A673 (cell line): Measurements from ENCODE around the gene CALN1. TPM values are rescaled to one million over a fixed set of nuclear protein-coding genes. Genes with fewer than 3 reads are reported as not detected.

Experiments used
- BruUV-seq: library from RNA; stranded (reverse); fragments of 400-500 nt; replicated peaks from 2 replicates; lab custom pipeline; 2021; lab: Mats Ljungman, UMichigan
- CTCF ChIA-PET: fragments of 300-600 bp; sonication (Branson Sonifier 250); formaldehyde crosslinking; loops from one replicate; lab custom pipeline; 2022; ENCODE audit warnings: antibody characterized with exemption; lab: Charles Lee
- POLR2A ChIA-PET: fragments of 300-600 bp; sonication (Branson Sonifier 250); formaldehyde crosslinking; loops from one replicate; lab custom pipeline; 2022; ENCODE audit warnings: antibody characterized with exemption; ENCODE audit not compliant: low non-redundant PET; lab: Charles Lee
- DNase-seq: peaks from one replicate; pipeline ENCODE4 v3.0.0-alpha.2; 2015; ENCODE audit warnings: low spot score
- H3K27ac ChIP-seq: fragments of 200-600 bp; sonication (generic); 2 replicates; pipeline ENCODE4 v1.5.1; 2016; ENCODE audit warnings: mixed run types, low read depth, mild to moderate bottlenecking, mixed read lengths, antibody characterized with exemption, low read length; ENCODE audit not compliant: poor library complexity, severe bottlenecking
- H3K27me3 ChIP-seq: fragments of 200-600 bp; sonication (generic); replicated peaks from 2 replicates; pipeline ENCODE4 v1.6.1; 2017; ENCODE audit warnings: mixed run types, low read depth, mild to moderate bottlenecking, mixed read lengths, antibody characterized with exemption, low read length; ENCODE audit not compliant: insufficient read depth, poor library complexity
- H3K36me3 ChIP-seq: fragments of 200-600 bp; sonication (generic); 2 replicates; pipeline ENCODE4 v1.6.1; 2016; ENCODE audit warnings: mixed run types, mild to moderate bottlenecking, mixed read lengths, antibody characterized with exemption, low read length; ENCODE audit not compliant: insufficient read depth, poor library complexity, severe bottlenecking
- H3K4me1 ChIP-seq: fragments of 200-600 bp; sonication (generic); 2 replicates; pipeline ENCODE4 v1.6.1; 2017; ENCODE audit warnings: mixed run types, mild to moderate bottlenecking, mixed read lengths, antibody characterized with exemption, low read length; ENCODE audit not compliant: insufficient read depth, poor library complexity, severe bottlenecking
- H3K4me3 ChIP-seq: fragments of 200-600 bp; sonication (generic); 2 replicates; pipeline ENCODE4 v1.5.1; 2016; ENCODE audit warnings: low read depth, mixed run types, mild to moderate bottlenecking, mixed read lengths, low read length; ENCODE audit not compliant: poor library complexity, severe bottlenecking
- H3K9me3 ChIP-seq: fragments of 200-600 bp; sonication (generic); 2 replicates; pipeline ENCODE4 v1.6.1; 2016; ENCODE audit warnings: mixed run types, low read depth, mild to moderate bottlenecking, mixed read lengths, antibody characterized with exemption, low read length; ENCODE audit not compliant: poor library complexity, severe bottlenecking
- CTCF ChIP-seq: fragments of 300-800, 200-600 bp; sonication (generic); conservative IDR thresholded peaks from 2 replicates; pipeline ENCODE4 v1.5.1; 2017; ENCODE audit warnings: low read depth, mild to moderate bottlenecking, antibody characterized with exemption, low read length, moderate library complexity, mixed read lengths
- EZH2 ChIP-seq: fragments of 200-600 bp; sonication (generic); IDR thresholded peaks from 2 replicates; pipeline ENCODE4 v1.6.1; 2017; ENCODE audit warnings: borderline replicate concordance, low read depth, mild to moderate bottlenecking, mixed read lengths, antibody characterized with exemption, low read length; ENCODE audit not compliant: poor library complexity, severe bottlenecking
- intact Hi-C: fragments of 100-400 bp; cut with micrococcal nuclease; formaldehyde crosslinking; loops from one replicate; pipeline ENCODE4 v1.10.0; 2022; ENCODE audit not compliant: unreplicated experiment
- total RNA-seq: library from RNA; stranded (reverse); gene quantifications from 2 replicates; pipeline ENCODE4 v1.2.3, GENCODE V29; 2021

Gene CALN1
- total RNA-seq, 1 experiment from 2014 or later = not detected

DNA sequence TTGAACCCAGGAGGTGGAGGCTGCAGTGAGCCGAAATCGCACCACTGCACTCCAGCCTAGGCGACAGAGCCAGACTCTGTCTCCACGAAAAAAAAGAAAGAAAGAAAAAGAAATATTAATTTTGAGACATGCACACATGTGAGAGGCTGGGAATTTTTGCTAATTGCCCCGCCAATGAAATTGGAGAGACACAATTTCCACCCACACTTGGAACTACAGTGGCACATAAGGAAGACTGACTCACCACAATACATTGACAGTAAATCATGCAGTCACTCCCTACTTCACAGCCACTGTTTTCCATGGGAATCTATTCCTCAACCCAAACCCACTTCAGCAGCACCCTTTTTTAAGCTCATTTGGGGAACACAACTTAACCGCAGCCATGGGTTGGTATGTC is 139.7 kb downstream of the CALN1 start:
- DNase-seq = no peak
- BruUV-seq = no TSS peak
- Histone ChIP-seq H3K27me3 (no peaks in the 10 kb centered on the region), H3K9me3 (peaks cover 15% of the 10 kb centered on the region), H3K4me1 (no peaks in the 10 kb centered on the region), H3K27ac (no peak overlapping the region), H3K4me3 (no peak overlapping the region), H3K36me3 (no peaks in the 10 kb centered on the region)
- ChIA-PET POLR2A (interaction anchor here (0.7 kb wide), 1 partner anchor 71 kb away, joined by 3 read pairs; no protein-coding TSS in a partner anchor), CTCF (no interaction called here)
- intact Hi-C loops = no loop called here
- TF ChIP-seq CTCF (no peak), EZH2 (no peak)

DNA sequence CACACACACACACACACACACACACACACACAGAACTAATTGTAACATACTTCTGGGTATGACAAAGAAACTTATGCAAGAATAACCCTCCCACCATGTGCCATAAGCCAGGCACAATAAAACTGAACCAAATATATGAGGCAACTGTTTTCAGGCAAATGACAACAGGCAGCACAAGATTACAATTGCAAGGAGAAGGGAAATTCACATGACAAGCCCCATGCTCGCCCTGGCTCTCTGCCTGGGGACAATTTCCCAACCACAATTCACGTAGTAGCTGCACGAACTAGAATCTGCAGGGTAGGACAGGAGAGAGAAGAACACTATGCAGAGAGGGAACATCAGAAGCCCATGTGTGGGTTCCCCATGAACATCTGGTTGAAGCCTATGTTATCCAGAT is 143.3 kb downstream of the CALN1 start:
- BruUV-seq = no TSS peak
- intact Hi-C loops = no loop called here
- TF ChIP-seq EZH2 (no peak), CTCF (no peak)
- H3K36me3 ChIP-seq = no peaks in the 10 kb centered on the region
- peaks cover 4% of the 10 kb centered on the region for H3K9me3 ChIP-seq
- no peak for DNase-seq
- POLR2A ChIA-PET = no interaction called here
- H3K4me1 ChIP-seq = no peaks in the 10 kb centered on the region
- H3K27ac ChIP-seq = no peak overlapping the region
- CTCF ChIA-PET = no interaction called here
- H3K27me3 ChIP-seq = no peaks in the 10 kb centered on the region
- no peak overlapping the region for H3K4me3 ChIP-seq

DNA sequence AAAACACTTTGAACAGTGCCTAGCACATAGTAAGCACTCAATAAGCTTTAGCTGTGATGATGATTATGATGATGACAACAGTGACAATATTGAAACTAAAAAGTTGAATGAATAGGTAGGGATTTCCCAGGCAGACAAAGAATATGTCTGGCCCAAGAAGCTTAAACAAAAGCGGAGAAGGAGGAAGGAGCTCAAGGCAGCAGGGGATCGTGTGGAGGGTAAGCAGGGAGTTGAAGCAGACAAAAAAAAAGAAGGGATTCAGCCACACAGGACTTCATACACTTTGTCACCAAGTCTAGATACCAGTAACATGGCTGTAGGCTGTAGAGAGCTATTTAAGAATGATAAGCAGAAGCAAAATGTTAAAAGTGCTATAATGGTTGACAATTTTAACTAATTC is 144.0 kb downstream of the CALN1 start:
- peaks cover 4% of the 10 kb centered on the region for H3K9me3 ChIP-seq
- H3K27me3 ChIP-seq = no peaks in the 10 kb centered on the region
- H3K27ac ChIP-seq = no peak overlapping the region
- no TSS peak for BruUV-seq
- CTCF ChIA-PET = no interaction called here
- no peaks in the 10 kb centered on the region for H3K4me1 ChIP-seq
- no peak for DNase-seq
- no peaks in the 10 kb centered on the region for H3K36me3 ChIP-seq
- intact Hi-C loops = no loop called here
- TF ChIP-seq EZH2 (no peak), CTCF (no peak)
- no peak overlapping the region for H3K4me3 ChIP-seq
- POLR2A ChIA-PET = no interaction called here
